Adrenal gland (tissue), 5 donors: ENCODE results near the gene ARHGAP12.

Experiments
- POLR2A ChIP-seq, 2 donors: fragments of 450-650 bp; IDR thresholded peaks; one replicate each; pipeline ENCODE4 v1.6.1; 2017; ENCODE audit warnings: antibody characterized with exemption in 2 of 2, mild to moderate bottlenecking in 2 of 2, moderate library complexity in 1 of 2
- TF ChIP-seq, protein P1 (sequence below), 6 experiments: fragments of 450-650 bp in 4 of 6; fragments of 200-600 bp in 2 of 6; sonication (generic) in 1 of 6; IDR thresholded peaks; 1 replicate in 5 of 6; 2 replicates in 1 of 6; pipeline versions ENCODE4 v1.5.1 to v1.8.0; 2016 to 2021; ENCODE audit warnings: antibody characterized with exemption in 6 of 6, mild to moderate bottlenecking in 2 of 6, moderate library complexity in 1 of 6
- donor health status: DM: no; HTN: no; CAD: no.

DNA sequence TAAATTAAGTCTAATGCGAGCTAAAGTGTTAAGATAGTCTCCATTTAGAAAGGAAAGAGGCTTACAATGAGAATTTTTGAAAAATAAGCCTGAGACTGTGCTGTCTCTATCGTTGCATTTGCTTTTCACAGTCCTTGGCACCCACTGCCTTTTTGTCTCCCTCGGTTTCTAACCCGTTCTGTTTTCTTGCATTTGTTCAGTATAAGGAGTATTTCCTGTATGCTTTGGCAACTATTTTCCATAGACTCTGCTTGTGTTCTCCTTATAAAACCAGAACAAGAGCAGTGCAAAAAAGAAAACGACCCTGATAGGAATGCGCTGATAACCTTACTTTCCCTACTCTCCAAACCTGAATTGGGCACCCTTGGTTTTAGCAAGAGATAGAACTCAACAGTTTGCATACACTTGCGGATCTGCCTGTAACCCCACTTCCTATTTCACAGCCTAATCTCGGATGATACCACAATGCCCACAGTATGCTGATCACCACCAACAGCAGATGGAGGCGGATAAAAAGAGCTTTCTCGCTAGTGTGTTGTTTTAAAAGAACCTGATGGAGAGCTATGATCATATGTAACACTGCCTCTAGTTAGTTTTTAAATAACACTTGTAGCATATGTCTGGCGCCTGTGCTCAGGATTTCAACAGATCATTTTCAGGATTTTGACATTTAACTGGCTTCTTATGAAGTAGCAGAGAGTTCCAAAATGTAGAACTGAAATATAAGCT is 1.6 kb upstream of the ARHGAP12 start:
- TF ChIP-seq, protein P1, sequence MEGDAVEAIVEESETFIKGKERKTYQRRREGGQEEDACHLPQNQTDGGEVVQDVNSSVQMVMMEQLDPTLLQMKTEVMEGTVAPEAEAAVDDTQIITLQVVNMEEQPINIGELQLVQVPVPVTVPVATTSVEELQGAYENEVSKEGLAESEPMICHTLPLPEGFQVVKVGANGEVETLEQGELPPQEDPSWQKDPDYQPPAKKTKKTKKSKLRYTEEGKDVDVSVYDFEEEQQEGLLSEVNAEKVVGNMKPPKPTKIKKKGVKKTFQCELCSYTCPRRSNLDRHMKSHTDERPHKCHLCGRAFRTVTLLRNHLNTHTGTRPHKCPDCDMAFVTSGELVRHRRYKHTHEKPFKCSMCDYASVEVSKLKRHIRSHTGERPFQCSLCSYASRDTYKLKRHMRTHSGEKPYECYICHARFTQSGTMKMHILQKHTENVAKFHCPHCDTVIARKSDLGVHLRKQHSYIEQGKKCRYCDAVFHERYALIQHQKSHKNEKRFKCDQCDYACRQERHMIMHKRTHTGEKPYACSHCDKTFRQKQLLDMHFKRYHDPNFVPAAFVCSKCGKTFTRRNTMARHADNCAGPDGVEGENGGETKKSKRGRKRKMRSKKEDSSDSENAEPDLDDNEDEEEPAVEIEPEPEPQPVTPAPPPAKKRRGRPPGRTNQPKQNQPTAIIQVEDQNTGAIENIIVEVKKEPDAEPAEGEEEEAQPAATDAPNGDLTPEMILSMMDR (IDR thresholded peaks at IDR 0.05) = no peak
- no peak for TF ChIP-seq POLR2A (IDR thresholded peaks at IDR 0.05)
